D721Med (cell line): ENCODE data around the gene ZNF354C.

Source experiments
- DNase-seq: peaks from one replicate; pipeline ENCODE4 v3.0.0; 2011; ENCODE audit warnings: low spot score; ENCODE audit not compliant: insufficient read length
- FAIRE-seq: peaks from 2 replicates; lab custom pipeline; 2011; peaks lifted over from hg19 to GRCh38; lab: Jason Lieb, UNC
- TF ChIP-seq, protein P1 (sequence below): IDR thresholded peaks from 2 replicates; pipeline ENCODE4 v1.5.1; 2012; ENCODE audit warnings: mild to moderate bottlenecking, control low read depth; ENCODE audit not compliant: insufficient read depth; ENCODE audit errors: missing control alignments

Gene ZNF354C

DNA sequence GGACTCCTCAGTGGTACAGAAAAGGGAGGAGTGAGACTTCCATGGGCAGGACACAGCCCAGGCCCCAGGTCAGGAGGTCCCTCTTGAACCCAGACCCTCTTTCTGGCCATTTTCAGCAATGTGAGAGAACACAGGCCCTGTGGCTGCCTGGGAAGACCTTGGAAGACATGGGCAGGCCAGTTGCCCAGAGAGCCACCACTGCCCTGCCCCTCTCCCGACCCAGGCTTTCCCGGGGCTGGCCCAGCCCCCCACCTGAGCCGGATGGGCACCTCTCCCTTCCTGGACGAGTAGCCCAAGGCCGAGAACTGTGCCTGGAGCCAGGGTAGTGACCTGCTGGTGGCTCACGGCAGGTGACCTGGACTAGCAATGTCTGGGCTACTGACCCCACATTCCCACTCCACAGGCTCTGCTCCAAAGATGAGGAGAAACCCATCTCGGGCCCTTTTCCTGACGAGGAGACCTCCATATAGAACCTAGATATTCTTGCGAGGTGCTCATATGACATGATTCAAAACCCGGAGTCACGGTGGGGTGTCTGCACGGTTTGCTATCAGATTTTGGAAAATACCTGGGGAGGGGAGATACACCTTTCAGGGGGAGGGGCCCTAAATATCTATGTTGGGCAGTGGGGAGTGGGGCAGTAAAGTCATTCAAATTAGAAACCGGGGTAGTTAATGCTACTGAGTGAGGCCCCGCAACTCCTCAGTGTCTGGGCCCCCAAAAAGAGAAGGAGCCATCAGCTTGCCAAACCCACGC lies 59.4 kb downstream of the ZNF354C start:
- DNase-seq (no peak), FAIRE-seq (no peak)
- TF ChIP-seq, protein P1, sequence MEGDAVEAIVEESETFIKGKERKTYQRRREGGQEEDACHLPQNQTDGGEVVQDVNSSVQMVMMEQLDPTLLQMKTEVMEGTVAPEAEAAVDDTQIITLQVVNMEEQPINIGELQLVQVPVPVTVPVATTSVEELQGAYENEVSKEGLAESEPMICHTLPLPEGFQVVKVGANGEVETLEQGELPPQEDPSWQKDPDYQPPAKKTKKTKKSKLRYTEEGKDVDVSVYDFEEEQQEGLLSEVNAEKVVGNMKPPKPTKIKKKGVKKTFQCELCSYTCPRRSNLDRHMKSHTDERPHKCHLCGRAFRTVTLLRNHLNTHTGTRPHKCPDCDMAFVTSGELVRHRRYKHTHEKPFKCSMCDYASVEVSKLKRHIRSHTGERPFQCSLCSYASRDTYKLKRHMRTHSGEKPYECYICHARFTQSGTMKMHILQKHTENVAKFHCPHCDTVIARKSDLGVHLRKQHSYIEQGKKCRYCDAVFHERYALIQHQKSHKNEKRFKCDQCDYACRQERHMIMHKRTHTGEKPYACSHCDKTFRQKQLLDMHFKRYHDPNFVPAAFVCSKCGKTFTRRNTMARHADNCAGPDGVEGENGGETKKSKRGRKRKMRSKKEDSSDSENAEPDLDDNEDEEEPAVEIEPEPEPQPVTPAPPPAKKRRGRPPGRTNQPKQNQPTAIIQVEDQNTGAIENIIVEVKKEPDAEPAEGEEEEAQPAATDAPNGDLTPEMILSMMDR = no peak

DNA sequence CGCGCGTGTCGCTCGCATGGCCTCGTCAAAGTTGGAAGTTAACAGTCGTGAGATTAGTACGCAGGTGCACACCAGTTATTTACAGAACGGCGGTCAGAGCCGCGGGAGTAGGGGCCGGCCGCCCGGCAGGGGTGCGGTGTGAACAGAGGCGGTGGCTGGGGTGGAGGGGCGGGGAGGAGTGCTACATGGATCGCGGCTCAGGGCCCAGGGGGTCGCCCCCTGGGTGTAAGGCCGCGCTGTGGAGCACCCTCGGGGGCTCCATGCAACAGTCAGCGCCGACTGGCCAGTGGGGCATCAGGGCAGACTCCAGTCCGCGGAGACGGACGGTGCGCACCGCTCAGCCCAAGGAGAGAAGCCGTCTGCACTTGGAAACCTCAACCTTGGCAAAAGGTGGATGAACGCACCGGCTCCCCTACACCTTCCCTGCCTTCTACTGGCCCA lies 60.3 kb downstream of the ZNF354C start:
- TF ChIP-seq, protein P1 = no peak
- FAIRE-seq = no peak

DNA sequence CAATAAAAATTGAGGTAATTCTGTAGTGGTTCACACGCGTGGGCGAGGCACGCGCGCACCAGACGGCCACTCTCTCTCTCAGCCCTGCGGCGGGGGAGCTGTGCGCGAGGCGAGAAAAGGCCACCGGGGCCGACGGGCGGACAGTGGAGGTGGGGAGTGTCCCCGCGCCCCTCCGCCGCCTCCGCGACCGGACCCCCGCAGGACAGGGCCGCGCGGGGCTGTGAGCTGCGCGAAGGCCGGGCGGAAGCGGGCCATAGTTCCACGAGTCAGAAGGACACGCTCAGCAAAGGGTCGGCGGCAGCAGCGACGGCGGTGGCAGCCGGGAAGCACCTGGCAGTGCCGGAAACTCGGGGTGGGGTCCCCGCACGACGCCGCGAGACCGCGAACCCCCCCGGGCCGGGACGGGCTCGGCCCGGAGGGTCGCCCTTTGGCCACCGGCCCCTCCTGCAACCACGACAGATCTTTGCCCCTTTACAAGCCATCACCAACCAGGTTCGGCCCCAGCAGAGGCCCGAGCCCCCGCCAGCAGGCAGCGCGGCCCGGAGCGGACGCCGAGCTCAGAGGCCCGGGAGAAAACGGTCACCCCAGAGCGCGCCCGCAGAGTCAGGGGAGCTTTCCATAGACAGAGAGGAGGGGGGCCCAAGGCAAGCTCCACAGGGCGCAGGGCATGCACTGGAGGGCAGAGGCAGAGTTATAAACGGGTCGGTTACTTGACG lies 60.9 kb downstream of the ZNF354C start:
- DNase-seq = no peak
- FAIRE-seq = no peak
- TF ChIP-seq, protein P1 = no peak

More for the DNA sequence above, 60.3 kb downstream of the ZNF354C start:
- DNase-seq = no peak

DNA sequence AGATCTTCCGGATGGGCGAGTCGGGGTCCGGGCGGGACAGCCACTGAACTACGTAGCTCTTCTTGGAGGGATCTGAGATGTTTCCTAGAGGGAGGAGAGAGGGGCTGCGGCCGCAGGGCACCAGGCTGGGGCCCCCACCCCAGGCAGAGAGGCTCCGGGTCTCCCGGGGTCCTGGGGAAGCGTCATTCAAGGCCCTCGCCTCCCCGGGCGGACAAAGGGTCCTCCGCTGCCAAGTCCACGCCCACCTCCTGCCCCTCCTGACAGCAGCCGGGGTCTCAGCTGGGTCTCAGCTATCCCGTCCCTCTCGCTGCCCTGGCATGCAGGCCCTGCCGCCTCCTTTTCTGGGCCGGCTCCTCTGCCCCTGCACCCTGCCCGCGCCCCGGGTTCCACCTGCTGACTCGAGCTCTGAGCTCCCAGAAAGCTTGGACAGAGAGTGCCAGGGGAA lies 61.5 kb downstream of the ZNF354C start:
- TF ChIP-seq, protein P1 = no peak
- FAIRE-seq (no peak), DNase-seq (no peak)

DNA sequence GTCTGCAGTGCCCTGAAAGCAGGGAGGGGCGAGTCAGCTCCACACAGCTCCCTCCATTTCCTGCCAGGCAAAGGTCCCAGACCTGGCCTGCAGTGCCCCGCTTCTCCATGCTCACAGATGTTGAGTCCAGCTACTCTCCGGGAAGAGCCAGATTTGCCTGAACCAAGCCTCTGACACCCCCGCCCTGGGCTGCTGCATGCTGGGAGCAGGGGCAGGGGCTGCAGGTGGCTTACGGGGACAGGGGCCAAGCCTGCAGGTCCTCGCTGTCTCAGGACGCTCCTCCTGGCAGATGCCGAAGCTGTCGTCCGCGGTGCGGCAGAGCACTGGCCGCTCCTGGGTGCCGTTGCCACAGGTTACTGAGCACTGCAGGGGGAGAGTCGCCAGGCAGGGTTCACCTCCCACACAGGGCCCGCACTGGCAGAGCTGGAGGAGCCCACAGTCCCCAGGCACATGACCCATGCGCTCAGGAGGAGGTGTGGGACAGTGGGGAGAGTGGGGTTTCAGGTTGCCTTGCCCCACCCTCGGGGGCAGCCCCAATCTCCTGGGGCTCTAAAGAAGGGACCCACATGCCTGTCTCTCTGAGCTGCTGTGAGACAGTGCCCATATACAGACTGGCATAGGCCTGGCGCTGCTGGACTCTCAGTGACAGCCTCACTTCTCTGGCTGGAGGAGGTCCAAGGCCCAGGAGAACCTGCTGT lies 62.4 kb downstream of the ZNF354C start:
- FAIRE-seq (no peak), DNase-seq (no peak)
- TF ChIP-seq, protein P1 = no peak

DNA sequence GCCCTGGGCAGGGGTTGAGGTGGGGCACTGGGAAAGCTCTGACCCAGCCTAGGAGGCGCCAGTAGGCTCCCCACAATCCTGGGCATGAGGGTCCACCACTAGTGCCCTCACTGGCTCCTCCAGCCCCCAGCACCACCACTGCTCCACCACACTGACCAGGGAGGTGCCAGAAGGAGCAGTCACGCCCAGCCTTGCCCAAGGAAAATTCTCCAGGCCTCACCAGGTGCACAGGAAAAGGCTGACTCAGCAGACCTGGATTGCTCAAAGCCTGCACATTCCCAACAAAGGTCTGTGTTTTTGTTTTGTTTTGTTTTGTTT lies 62.9 kb downstream of the ZNF354C start:
- FAIRE-seq = no peak
- TF ChIP-seq, protein P1 = no peak
- no peak for DNase-seq
